Gastroesophageal sphincter (tissue), 4 donors: ENCODE measurements around the gene CSMD2. TPM values are rescaled to one million over a fixed set of nuclear protein-coding genes. Genes with fewer than 3 reads are reported as not detected.

Experiments
- ATAC-seq: fragments of 150-250 bp; one replicate; pipeline ENCODE4 v1.9.1; 2016; ENCODE audit warnings: mild to moderate bottlenecking, moderate library complexity
- H3K27ac ChIP-seq, 4 donors: fragments of 200-600 bp; sonication (generic) in 3 of 4; 1 replicate in 3 of 4; 2 replicates in 1 of 4; pipeline ENCODE4 v1.5.1; 2016 to 2019
- H3K27me3 ChIP-seq: fragments of 200-600 bp; sonication (generic); one replicate; pipeline ENCODE4 v1.5.1; 2019
- H3K36me3 ChIP-seq, 2 donors: fragments of 200-600 bp; sonication (generic); one replicate each; pipeline ENCODE4 v1.5.1; 2019; ENCODE audit warnings: control low read depth in 1 of 2
- H3K4me1 ChIP-seq, 3 donors: fragments of 200-600 bp; sonication (generic); 1 replicate in 2 of 3; 2 replicates in 1 of 3; pipeline ENCODE4 v1.5.1; 2016 to 2019; ENCODE audit warnings: control low read depth in 2 of 3
- H3K4me3 ChIP-seq, 2 donors: fragments of 200-600 bp; sonication (generic); one replicate each; pipeline ENCODE4 v1.5.1; 2019; ENCODE audit warnings: mild to moderate bottlenecking in 1 of 2, moderate library complexity in 1 of 2
- H3K9me3 ChIP-seq, 3 donors: fragments of 200-600 bp; sonication (generic); one replicate each; pipeline ENCODE4 v1.5.1; 2017 to 2019; ENCODE audit warnings: control low read depth in 2 of 3
- CTCF ChIP-seq, 4 experiments: fragments of 200-600 bp in 2 of 4; fragments of 450-650 bp in 2 of 4; sonication (generic) in 1 of 4; IDR thresholded peaks; one replicate each; pipeline ENCODE4 v1.5.1; 2017 to 2019; ENCODE audit warnings: antibody characterized with exemption in 4 of 4, mild to moderate bottlenecking in 2 of 4, moderate library complexity in 2 of 4
- EP300 ChIP-seq: sonication (generic); formaldehyde crosslinking; IDR thresholded peaks from one replicate; pipeline ENCODE4 v1.6.1; 2017; ENCODE audit warnings: antibody characterized with exemption, mild to moderate bottlenecking
- POLR2A ChIP-seq, 2 donors: fragments of 450-650 bp; IDR thresholded peaks; one replicate each; pipeline ENCODE4 v1.6.1; 2017; ENCODE audit warnings: antibody characterized with exemption in 2 of 2, mild to moderate bottlenecking in 2 of 2, moderate library complexity in 1 of 2
- POLR2AphosphoS5 ChIP-seq: sonication (generic); formaldehyde crosslinking; IDR thresholded peaks from one replicate; pipeline ENCODE4 v1.6.1; 2017; ENCODE audit warnings: antibody characterized with exemption
- WGBS, 2 donors: methylation state at CpG; one replicate each; pipeline ENCODE4 v1.1.5; 2018; ENCODE audit warnings: low coverage in 1 of 2; 5-methylcytosine and 5-hydroxymethylcytosine counted together
- total RNA-seq, 4 donors: library from RNA; depleted of rRNA; stranded (reverse); fragments of >200 nt; gene quantifications; one replicate each; pipeline ENCODE4 v1.1.0, GENCODE V29; 2016

CSMD2 gene
- total RNA-seq, 4 donors from 2014 or later, result 0.22 to 2.5 (median 0.37) TPM

GRCh38 chr1:33725556-33726160, 439.4 kb downstream of the CSMD2 start:
- ATAC-seq, result no peak
- WGBS, 2 donors, result 78 to 90% methylated on average over 4 of the region's 4 CpGs
- H3K27me3 ChIP-seq, result peaks cover 8% of the 10 kb centered on the region
- H3K4me3 ChIP-seq, result no peak overlapping the region
- no peaks in the 10 kb centered on the region for H3K4me1 ChIP-seq
- H3K36me3 ChIP-seq, result no peaks in the 10 kb centered on the region
- H3K27ac ChIP-seq, result no peak overlapping the region
- no peak for TF ChIP-seq POLR2AphosphoS5
- no peak for TF ChIP-seq POLR2A (IDR thresholded peaks at IDR 0.05)
- no peak for TF ChIP-seq EP300
- TF ChIP-seq CTCF (IDR thresholded peaks at IDR 0.05), result no peak
- H3K9me3 ChIP-seq, result no peaks in the 10 kb centered on the region

GRCh38 chr1:33725037-33725436, 440.0 kb downstream of the CSMD2 start:
- Histone ChIP-seq H3K4me1 (no peaks in the 10 kb centered on the region), H3K4me3 (no peak overlapping the region), H3K9me3 (no peaks in the 10 kb centered on the region), H3K36me3 (no peaks in the 10 kb centered on the region), H3K27me3 (peaks cover 8% of the 10 kb centered on the region), H3K27ac (no peak overlapping the region)
- WGBS, 2 donors, result 100% methylated on average over 1 to 4 of the region's 8 CpGs
- no peak for ATAC-seq
- TF ChIP-seq POLR2A (IDR thresholded peaks at IDR 0.05), result no peak

- WGBS, 2 donors, result 80% methylated on average over 4 of the region's 11 CpGs; no CpG with 5 or more reads in 1 of the 2 donors
- no peak for TF ChIP-seq POLR2AphosphoS5
- no peak for TF ChIP-seq EP300
- no peak for TF ChIP-seq POLR2A (IDR thresholded peaks at IDR 0.05)
- TF ChIP-seq CTCF (IDR thresholded peaks at IDR 0.05), result no peak
- no peak for ATAC-seq
- no peaks in the 10 kb centered on the region for H3K36me3 ChIP-seq
- H3K9me3 ChIP-seq, result no peaks in the 10 kb centered on the region
- H3K27me3 ChIP-seq, result peaks cover 8% of the 10 kb centered on the region
- no peaks in the 10 kb centered on the region for H3K4me1 ChIP-seq
- no peak overlapping the region for H3K4me3 ChIP-seq
- no peak overlapping the region for H3K27ac ChIP-seq
These were observed 440.7 kb downstream of the CSMD2 start for GRCh38 chr1:33724348-33724747.

- Histone ChIP-seq H3K4me3 (no peak overlapping the region), H3K4me1 (no peaks in the 10 kb centered on the region), H3K9me3 (no peaks in the 10 kb centered on the region), H3K27ac (no peak overlapping the region), H3K36me3 (no peaks in the 10 kb centered on the region), H3K27me3 (peaks cover 4% of the 10 kb centered on the region)
- no peak for ATAC-seq
- TF ChIP-seq CTCF (IDR thresholded peaks at IDR 0.05) (no peak), POLR2A (IDR thresholded peaks at IDR 0.05) (no peak), POLR2AphosphoS5 (no peak), EP300 (no peak)
- WGBS, 2 donors, result 74 to 83% methylated on average over 3 to 4 of the region's 4 CpGs
These were observed 441.8 kb downstream of the CSMD2 start for GRCh38 chr1:33723251-33723650.

GRCh38 chr1:33721301-33721815, 443.7 kb downstream of the CSMD2 start:
- Histone ChIP-seq H3K4me3 (no peak overlapping the region), H3K4me1 (no peaks in the 10 kb centered on the region), H3K36me3 (no peaks in the 10 kb centered on the region), H3K27me3 (peaks cover 6% of the 10 kb centered on the region), H3K27ac (no peak overlapping the region), H3K9me3 (no peaks in the 10 kb centered on the region)
- 100% methylated on average over 1 of the region's 2 CpGs; no CpG with 5 or more reads in 1 of the 2 donors for WGBS, 2 donors
- TF ChIP-seq EP300 (no peak), POLR2AphosphoS5 (no peak), POLR2A (IDR thresholded peaks at IDR 0.05) (no peak), CTCF (IDR thresholded peaks at IDR 0.05) (no peak)
- ATAC-seq, result no peak
